ENCODE measurements around the gene FAM186B. TPM values are rescaled to one million over a fixed set of nuclear protein-coding genes. Genes with fewer than 3 reads are reported as not detected.
A peak's percentile ranks its signal among the peaks of the same experiment; 100 is the strongest.

Gene FAM186B
- total and polyA plus RNA-seq, 2 experiments from 2014 or later, result 0.21 to 0.38 TPM

DNA sequence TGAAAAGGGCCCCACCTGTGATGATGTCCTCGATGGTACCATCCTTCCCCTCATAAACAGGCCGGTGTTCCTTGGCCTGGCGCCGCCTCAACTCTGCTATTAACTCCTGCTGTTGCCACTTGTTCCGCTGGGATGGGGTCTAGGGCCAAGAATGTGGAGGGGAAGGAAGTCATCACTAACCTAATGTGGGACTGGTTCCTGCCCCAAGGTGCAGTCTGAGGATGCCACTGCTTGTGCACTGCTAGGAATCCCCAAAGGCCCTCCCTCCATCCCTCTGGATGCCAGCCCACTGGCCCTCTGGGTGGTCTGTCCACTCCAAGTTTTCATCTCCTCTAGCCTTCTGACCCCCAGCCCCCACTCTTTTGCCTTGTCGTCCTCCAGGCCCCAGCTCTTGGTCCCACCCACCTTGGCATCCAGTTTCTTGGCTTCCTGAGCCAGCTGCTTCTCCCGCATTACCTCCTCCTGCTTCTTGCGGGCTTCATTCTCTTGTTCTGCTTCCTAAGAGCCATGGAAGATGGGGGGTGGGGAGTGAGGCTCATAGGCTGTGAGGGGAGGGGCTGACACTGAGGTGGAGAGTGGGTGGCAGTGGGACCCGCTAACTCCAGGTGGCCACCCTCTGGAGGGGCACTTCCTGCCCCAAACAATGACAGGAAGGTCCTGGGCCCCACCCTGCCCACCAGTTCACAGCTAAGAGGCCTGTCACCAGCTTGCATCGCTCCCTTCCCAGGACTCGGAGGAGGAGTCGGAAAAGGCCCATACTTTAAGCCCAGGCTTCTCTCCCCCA lies 41.6 kb upstream of the FAM186B start:
- H4K20me1 ChIP-seq (replicated peaks; ENCODE audit: insufficient read depth), result peaks cover 2% of the 10 kb centered on the region; the same call in 1 of the 2 replicates
- Mint-ChIP-seq H3K4me1 (peaks cover 17% of the 10 kb centered on the region), H3K9me3 (no peaks in the 10 kb centered on the region), H3K4me3 (no peak overlapping the region), H3K27me3 (ENCODE audit: insufficient read depth, low read depth, poor library complexity) (peaks cover 22% of the 10 kb centered on the region), H3K27ac (peak overlapping the region; percentile 54), H3K36me3 (ENCODE audit: low read depth) (peaks cover 73% of the 10 kb centered on the region)
- ATAC-seq (no peak), DNase-seq (ENCODE audit: low spot score) (no peak)
- H3K4me3 ChIP-seq, result no peak overlapping the region
- peaks cover 9% of the 10 kb centered on the region for H3K36me3 ChIP-seq (ENCODE audit: insufficient read depth)
- no peaks in the 10 kb centered on the region for H3F3A ChIP-seq (replicated peaks; ENCODE audit: low read depth)
- TF ChIP-seq ZNF114 (CRISPR knock-in tag; IDR thresholded peaks at IDR 0.05), result no peak
- TF ChIP-seq, protein P1, sequence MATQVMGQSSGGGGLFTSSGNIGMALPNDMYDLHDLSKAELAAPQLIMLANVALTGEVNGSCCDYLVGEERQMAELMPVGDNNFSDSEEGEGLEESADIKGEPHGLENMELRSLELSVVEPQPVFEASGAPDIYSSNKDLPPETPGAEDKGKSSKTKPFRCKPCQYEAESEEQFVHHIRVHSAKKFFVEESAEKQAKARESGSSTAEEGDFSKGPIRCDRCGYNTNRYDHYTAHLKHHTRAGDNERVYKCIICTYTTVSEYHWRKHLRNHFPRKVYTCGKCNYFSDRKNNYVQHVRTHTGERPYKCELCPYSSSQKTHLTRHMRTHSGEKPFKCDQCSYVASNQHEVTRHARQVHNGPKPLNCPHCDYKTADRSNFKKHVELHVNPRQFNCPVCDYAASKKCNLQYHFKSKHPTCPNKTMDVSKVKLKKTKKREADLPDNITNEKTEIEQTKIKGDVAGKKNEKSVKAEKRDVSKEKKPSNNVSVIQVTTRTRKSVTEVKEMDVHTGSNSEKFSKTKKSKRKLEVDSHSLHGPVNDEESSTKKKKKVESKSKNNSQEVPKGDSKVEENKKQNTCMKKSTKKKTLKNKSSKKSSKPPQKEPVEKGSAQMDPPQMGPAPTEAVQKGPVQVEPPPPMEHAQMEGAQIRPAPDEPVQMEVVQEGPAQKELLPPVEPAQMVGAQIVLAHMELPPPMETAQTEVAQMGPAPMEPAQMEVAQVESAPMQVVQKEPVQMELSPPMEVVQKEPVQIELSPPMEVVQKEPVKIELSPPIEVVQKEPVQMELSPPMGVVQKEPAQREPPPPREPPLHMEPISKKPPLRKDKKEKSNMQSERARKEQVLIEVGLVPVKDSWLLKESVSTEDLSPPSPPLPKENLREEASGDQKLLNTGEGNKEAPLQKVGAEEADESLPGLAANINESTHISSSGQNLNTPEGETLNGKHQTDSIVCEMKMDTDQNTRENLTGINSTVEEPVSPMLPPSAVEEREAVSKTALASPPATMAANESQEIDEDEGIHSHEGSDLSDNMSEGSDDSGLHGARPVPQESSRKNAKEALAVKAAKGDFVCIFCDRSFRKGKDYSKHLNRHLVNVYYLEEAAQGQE (IDR thresholded peaks at IDR 0.05; ENCODE audit: unreplicated experiment), result no peak
- TF ChIP-seq ZNF331 (CRISPR knock-in tag; IDR thresholded peaks at IDR 0.05; ENCODE audit: low read depth), result no peak
- TF ChIP-seq, protein P2, sequence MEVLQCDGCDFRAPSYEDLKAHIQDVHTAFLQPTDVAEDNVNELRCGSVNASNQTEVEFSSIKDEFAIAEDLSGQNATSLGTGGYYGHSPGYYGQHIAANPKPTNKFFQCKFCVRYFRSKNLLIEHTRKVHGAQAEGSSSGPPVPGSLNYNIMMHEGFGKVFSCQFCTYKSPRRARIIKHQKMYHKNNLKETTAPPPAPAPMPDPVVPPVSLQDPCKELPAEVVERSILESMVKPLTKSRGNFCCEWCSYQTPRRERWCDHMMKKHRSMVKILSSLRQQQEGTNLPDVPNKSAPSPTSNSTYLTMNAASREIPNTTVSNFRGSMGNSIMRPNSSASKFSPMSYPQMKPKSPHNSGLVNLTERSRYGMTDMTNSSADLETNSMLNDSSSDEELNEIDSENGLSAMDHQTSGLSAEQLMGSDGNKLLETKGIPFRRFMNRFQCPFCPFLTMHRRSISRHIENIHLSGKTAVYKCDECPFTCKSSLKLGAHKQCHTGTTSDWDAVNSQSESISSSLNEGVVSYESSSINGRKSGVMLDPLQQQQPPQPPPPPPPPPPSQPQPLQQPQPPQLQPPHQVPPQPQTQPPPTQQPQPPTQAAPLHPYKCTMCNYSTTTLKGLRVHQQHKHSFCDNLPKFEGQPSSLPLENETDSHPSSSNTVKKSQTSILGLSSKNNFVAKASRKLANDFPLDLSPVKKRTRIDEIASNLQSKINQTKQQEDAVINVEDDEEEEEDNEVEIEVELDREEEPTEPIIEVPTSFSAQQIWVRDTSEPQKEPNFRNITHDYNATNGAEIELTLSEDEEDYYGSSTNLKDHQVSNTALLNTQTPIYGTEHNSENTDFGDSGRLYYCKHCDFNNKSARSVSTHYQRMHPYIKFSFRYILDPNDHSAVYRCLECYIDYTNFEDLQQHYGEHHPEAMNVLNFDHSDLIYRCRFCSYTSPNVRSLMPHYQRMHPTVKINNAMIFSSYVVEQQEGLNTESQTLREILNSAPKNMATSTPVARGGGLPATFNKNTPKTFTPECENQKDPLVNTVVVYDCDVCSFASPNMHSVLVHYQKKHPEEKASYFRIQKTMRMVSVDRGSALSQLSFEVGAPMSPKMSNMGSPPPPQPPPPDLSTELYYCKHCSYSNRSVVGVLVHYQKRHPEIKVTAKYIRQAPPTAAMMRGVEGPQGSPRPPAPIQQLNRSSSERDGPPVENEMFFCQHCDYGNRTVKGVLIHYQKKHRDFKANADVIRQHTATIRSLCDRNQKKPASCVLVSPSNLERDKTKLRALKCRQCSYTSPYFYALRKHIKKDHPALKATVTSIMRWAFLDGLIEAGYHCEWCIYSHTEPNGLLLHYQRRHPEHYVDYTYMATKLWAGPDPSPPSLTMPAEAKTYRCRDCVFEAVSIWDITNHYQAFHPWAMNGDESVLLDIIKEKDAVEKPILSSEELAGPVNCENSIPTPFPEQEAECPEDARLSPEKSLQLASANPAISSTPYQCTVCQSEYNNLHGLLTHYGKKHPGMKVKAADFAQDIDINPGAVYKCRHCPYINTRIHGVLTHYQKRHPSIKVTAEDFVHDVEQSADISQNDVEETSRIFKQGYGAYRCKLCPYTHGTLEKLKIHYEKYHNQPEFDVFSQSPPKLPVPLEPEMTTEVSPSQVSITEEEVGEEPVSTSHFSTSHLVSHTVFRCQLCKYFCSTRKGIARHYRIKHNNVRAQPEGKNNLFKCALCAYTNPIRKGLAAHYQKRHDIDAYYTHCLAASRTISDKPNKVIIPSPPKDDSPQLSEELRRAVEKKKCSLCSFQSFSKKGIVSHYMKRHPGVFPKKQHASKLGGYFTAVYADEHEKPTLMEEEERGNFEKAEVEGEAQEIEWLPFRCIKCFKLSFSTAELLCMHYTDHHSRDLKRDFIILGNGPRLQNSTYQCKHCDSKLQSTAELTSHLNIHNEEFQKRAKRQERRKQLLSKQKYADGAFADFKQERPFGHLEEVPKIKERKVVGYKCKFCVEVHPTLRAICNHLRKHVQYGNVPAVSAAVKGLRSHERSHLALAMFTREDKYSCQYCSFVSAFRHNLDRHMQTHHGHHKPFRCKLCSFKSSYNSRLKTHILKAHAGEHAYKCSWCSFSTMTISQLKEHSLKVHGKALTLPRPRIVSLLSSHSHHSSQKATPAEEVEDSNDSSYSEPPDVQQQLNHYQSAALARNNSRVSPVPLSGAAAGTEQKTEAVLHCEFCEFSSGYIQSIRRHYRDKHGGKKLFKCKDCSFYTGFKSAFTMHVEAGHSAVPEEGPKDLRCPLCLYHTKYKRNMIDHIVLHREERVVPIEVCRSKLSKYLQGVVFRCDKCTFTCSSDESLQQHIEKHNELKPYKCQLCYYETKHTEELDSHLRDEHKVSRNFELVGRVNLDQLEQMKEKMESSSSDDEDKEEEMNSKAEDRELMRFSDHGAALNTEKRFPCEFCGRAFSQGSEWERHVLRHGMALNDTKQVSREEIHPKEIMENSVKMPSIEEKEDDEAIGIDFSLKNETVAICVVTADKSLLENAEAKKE (CRISPR knock-in tag; IDR thresholded peaks at IDR 0.05), result no peak
- TF ChIP-seq NANOG (IDR thresholded peaks at IDR 0.05; ENCODE audit: borderline replicate concordance), result no peak
- TF ChIP-seq EZH2phosphoT487 (IDR thresholded peaks at IDR 0.05; ENCODE audit: unreplicated experiment), result no peak
- TF ChIP-seq JUNB (IDR thresholded peaks at IDR 0.05; ENCODE audit: unreplicated experiment), result no peak
- TF ChIP-seq POLR2AphosphoS5 (IDR thresholded peaks at IDR 0.05; ENCODE audit: low read depth), result no peak
- TF ChIP-seq, protein P3, sequence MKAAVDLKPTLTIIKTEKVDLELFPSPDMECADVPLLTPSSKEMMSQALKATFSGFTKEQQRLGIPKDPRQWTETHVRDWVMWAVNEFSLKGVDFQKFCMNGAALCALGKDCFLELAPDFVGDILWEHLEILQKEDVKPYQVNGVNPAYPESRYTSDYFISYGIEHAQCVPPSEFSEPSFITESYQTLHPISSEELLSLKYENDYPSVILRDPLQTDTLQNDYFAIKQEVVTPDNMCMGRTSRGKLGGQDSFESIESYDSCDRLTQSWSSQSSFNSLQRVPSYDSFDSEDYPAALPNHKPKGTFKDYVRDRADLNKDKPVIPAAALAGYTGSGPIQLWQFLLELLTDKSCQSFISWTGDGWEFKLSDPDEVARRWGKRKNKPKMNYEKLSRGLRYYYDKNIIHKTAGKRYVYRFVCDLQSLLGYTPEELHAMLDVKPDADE (IDR thresholded peaks at IDR 0.05), result no peak
- no peak for TF ChIP-seq STAT1 (IDR thresholded peaks at IDR 0.05; ENCODE audit: unreplicated experiment)
- TF ChIP-seq, protein P4, sequence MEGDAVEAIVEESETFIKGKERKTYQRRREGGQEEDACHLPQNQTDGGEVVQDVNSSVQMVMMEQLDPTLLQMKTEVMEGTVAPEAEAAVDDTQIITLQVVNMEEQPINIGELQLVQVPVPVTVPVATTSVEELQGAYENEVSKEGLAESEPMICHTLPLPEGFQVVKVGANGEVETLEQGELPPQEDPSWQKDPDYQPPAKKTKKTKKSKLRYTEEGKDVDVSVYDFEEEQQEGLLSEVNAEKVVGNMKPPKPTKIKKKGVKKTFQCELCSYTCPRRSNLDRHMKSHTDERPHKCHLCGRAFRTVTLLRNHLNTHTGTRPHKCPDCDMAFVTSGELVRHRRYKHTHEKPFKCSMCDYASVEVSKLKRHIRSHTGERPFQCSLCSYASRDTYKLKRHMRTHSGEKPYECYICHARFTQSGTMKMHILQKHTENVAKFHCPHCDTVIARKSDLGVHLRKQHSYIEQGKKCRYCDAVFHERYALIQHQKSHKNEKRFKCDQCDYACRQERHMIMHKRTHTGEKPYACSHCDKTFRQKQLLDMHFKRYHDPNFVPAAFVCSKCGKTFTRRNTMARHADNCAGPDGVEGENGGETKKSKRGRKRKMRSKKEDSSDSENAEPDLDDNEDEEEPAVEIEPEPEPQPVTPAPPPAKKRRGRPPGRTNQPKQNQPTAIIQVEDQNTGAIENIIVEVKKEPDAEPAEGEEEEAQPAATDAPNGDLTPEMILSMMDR (conservative IDR thresholded peaks at IDR 0.05; ENCODE audit: low read depth in 2 of 2), result no peak
- no peak for TF ChIP-seq EZH2 (IDR thresholded peaks at IDR 0.05; ENCODE audit: low read depth, unreplicated experiment)
- H2AFZ ChIP-seq, result no peak overlapping the region
- no peak overlapping the region for H3K27ac ChIP-seq (ENCODE audit: low read depth)
- H3K4me2 ChIP-seq, result no peak overlapping the region
- no peaks in the 10 kb centered on the region for H3K79me2 ChIP-seq (replicated peaks; ENCODE audit: insufficient read depth)
- no peaks in the 10 kb centered on the region for H3K4me1 ChIP-seq (ENCODE audit: insufficient read depth)
- no peaks in the 10 kb centered on the region for H3K27me3 ChIP-seq (ENCODE audit: insufficient read depth)
- H3K9me2 ChIP-seq (ENCODE audit: insufficient read depth), result no peaks in the 10 kb centered on the region

Data from GM23338 (cell line).